ENCODE results near the gene PLCB3. TPM values are rescaled to one million over a fixed set of nuclear protein-coding genes. Genes with fewer than 3 reads are reported as not detected.

PLCB3 gene
- total and polyA plus RNA-seq, 2 donors (not counting 1 experiment from before 2014, with no cell fraction given): 17.2 to 37.2 TPM

- no peak overlapping the region for H3K9ac ChIP-seq (ENCODE audit: insufficient read depth, low read length)
- peaks cover 11% of the 10 kb centered on the region for H3K4me1 ChIP-seq (ENCODE audit: control insufficient read depth, extremely low read depth, insufficient read depth, low read length)
- H3K4me3 ChIP-seq (replicated peaks in 1 of 4; ENCODE audit: control extremely low read depth in 1 of 4, insufficient read depth in 1 of 4, low read depth in 3 of 4, low read length in 4 of 4): peak overlapping the region in 1 of 4 experiments; percentile 80
Measured at GRCh38 chr11:64229090-64229743, 22.1 kb upstream of the PLCB3 start.

GRCh38 chr11:64229744-64230170, 21.6 kb upstream of the PLCB3 start:
- Histone ChIP-seq H3K9me3 (ENCODE audit: control insufficient read depth, insufficient read depth, low read depth, low read length) (no peaks in the 10 kb centered on the region), H4K20me1 (ENCODE audit: control insufficient read depth, extremely low read depth, insufficient read depth, low read length) (no peaks in the 10 kb centered on the region), H3K27ac (ENCODE audit: insufficient read depth, low read length) (no peak overlapping the region), H3K4me2 (ENCODE audit: extremely low read depth, insufficient read depth, low read length) (peak overlapping the region; percentile 92), H2AFZ (ENCODE audit: low read length) (no peak overlapping the region), H3K27me3 (ENCODE audit: control insufficient read depth, insufficient read depth, low read length) (no peaks in the 10 kb centered on the region), H3K79me2 (ENCODE audit: control insufficient read depth, insufficient read depth, low read length) (peaks cover 8% of the 10 kb centered on the region), H3K36me3 (ENCODE audit: control insufficient read depth, insufficient read depth, low read length) (no peaks in the 10 kb centered on the region), H3K4me1 (ENCODE audit: control insufficient read depth, extremely low read depth, insufficient read depth, low read length) (peaks cover 11% of the 10 kb centered on the region), H3K4me3 (replicated peaks in 1 of 4; ENCODE audit: control extremely low read depth in 1 of 4, insufficient read depth in 1 of 4, low read depth in 3 of 4, low read length in 4 of 4) (peak overlapping the region; percentile 59 to 80 (median 65)), H3K9ac (ENCODE audit: insufficient read depth, low read length) (no peak overlapping the region)
- DNase-seq (ENCODE audit: low read depth in 2 of 2): no peak
- no peak for TF ChIP-seq EZH2 (IDR thresholded peaks at IDR 0.05; ENCODE audit: low read length, missing control alignments)
- no peak for TF ChIP-seq CTCF (conservative IDR thresholded peaks at IDR 0.05 in 1 of 2, IDR thresholded peaks at IDR 0.05 in 1 of 2; ENCODE audit: low read depth in 1 of 2, low read length in 2 of 2)

More at GRCh38 chr11:64229090-64229743, 22.1 kb upstream of the PLCB3 start:
- Histone ChIP-seq H3K36me3 (ENCODE audit: control insufficient read depth, insufficient read depth, low read length) (no peaks in the 10 kb centered on the region), H3K27ac (ENCODE audit: insufficient read depth, low read length) (no peak overlapping the region), H3K27me3 (ENCODE audit: control insufficient read depth, insufficient read depth, low read length) (no peaks in the 10 kb centered on the region), H4K20me1 (ENCODE audit: control insufficient read depth, extremely low read depth, insufficient read depth, low read length) (no peaks in the 10 kb centered on the region), H3K4me2 (ENCODE audit: extremely low read depth, insufficient read depth, low read length) (no peak overlapping the region), H2AFZ (ENCODE audit: low read length) (no peak overlapping the region), H3K79me2 (ENCODE audit: control insufficient read depth, insufficient read depth, low read length) (peaks cover 8% of the 10 kb centered on the region), H3K9me3 (ENCODE audit: control insufficient read depth, insufficient read depth, low read depth, low read length) (no peaks in the 10 kb centered on the region)
- no peak for TF ChIP-seq CTCF (conservative IDR thresholded peaks at IDR 0.05 in 1 of 2, IDR thresholded peaks at IDR 0.05 in 1 of 2; ENCODE audit: low read depth in 1 of 2, low read length in 2 of 2)
- no peak for TF ChIP-seq EZH2 (IDR thresholded peaks at IDR 0.05; ENCODE audit: low read length, missing control alignments)
- DNase-seq (ENCODE audit: low read depth in 2 of 2): no peak

- Histone ChIP-seq H4K20me1 (ENCODE audit: control insufficient read depth, extremely low read depth, insufficient read depth, low read length) (no peaks in the 10 kb centered on the region), H3K9ac (ENCODE audit: insufficient read depth, low read length) (peak within 1 kb of the TSS; percentile 61), H3K9me3 (ENCODE audit: control insufficient read depth, insufficient read depth, low read depth, low read length) (no peaks in the 10 kb centered on the region), H3K27me3 (ENCODE audit: control insufficient read depth, insufficient read depth, low read length) (no peaks in the 10 kb centered on the region), H3K79me2 (ENCODE audit: control insufficient read depth, insufficient read depth, low read length) (peaks cover 12% of the 10 kb centered on the region), H2AFZ (ENCODE audit: low read length) (peak within 1 kb of the TSS; percentile 50), H3K27ac (ENCODE audit: insufficient read depth, low read length) (peak within 1 kb of the TSS; percentile 78), H3K4me3 (replicated peaks in 1 of 4; ENCODE audit: control extremely low read depth in 1 of 4, insufficient read depth in 1 of 4, low read depth in 3 of 4, low read length in 4 of 4) (peak within 1 kb of the TSS; percentile 59 to 80 (median 65)), H3K36me3 (ENCODE audit: control insufficient read depth, insufficient read depth, low read length) (no peaks in the 10 kb centered on the region), H3K4me2 (ENCODE audit: extremely low read depth, insufficient read depth, low read length) (peak within 1 kb of the TSS; percentile 92), H3K4me1 (ENCODE audit: control insufficient read depth, extremely low read depth, insufficient read depth, low read length) (peaks cover 9% of the 10 kb centered on the region)
- DNase-seq (ENCODE audit: low read depth in 2 of 2): peak; percentile 86 to 87
- TF ChIP-seq CTCF (conservative IDR thresholded peaks at IDR 0.05 in 1 of 2, IDR thresholded peaks at IDR 0.05 in 1 of 2; ENCODE audit: low read depth in 1 of 2, low read length in 2 of 2) (no peak), EZH2 (IDR thresholded peaks at IDR 0.05; ENCODE audit: low read length, missing control alignments) (no peak)
Measured at GRCh38 chr11:64230171-64230984, 21.0 kb upstream of the PLCB3 start, which contains the start of gene DNAJC4. Gene DNAJC4, plus strand, starts transcription at chr11:64230548. Its CDS starts 307 bp downstream, at chr11:64230855.

Data from fibroblast of lung (primary cell).